H1 (cell line): ENCODE data around the gene SYCE3. TPM values are rescaled to one million over a fixed set of nuclear protein-coding genes. Genes with fewer than 3 reads are reported as not detected.

Source experiments
- CTCF ChIA-PET: fragments of 300-600 bp; sonication (Branson Sonifier 250); formaldehyde crosslinking; loops from one replicate; lab custom pipeline; 2021; ENCODE audit not compliant: partially characterized antibody; lab: Charles Lee
- POLR2A ChIA-PET: fragments of 300-600 bp; sonication (Branson Sonifier 250); formaldehyde crosslinking; loops from one replicate; lab custom pipeline; 2021; ENCODE audit warnings: inconsistent platforms; ENCODE audit not compliant: partially characterized antibody; lab: Charles Lee
- DNase-seq, 2 experiments: peaks; one replicate each; pipeline versions ENCODE4 v3.0.0 to v3.0.0-alpha.2; 2010 to 2022; ENCODE audit warnings: low spot score in 2 of 2, low read depth in 1 of 2, mixed read lengths in 1 of 2
- FAIRE-seq: peaks from 2 replicates; lab custom pipeline; 2011; peaks lifted over from hg19 to GRCh38; lab: Jason Lieb, UNC
- H2AFZ ChIP-seq: 2 replicates; pipeline ENCODE4 v1.8.1; 2012; ENCODE audit warnings: low read length, inconsistent platforms
- H2AK5ac ChIP-seq: 2 replicates; pipeline ENCODE4 v1.6.1; 2013; ENCODE audit warnings: low read depth, low read length
- H2BK120ac ChIP-seq: replicated peaks from 2 replicates; pipeline ENCODE3; 2013; ENCODE audit warnings: low read depth, low read length, inconsistent platforms
- H2BK12ac ChIP-seq: 2 replicates; pipeline ENCODE4 v1.6.1; 2013; ENCODE audit warnings: low read depth, low read length
- H2BK15ac ChIP-seq: 2 replicates; pipeline ENCODE4 v1.6.1; 2013; ENCODE audit warnings: low read length
- H2BK20ac ChIP-seq: 2 replicates; pipeline ENCODE4 v1.6.1; 2013; ENCODE audit warnings: low read length
- H2BK5ac ChIP-seq: 2 replicates; pipeline ENCODE4 v1.6.1; 2013; ENCODE audit warnings: low read depth, low read length
- H3K14ac ChIP-seq: 2 replicates; pipeline ENCODE4 v1.6.1; 2013; ENCODE audit warnings: inconsistent platforms; ENCODE audit not compliant: insufficient read length
- H3K18ac ChIP-seq: 2 replicates; pipeline ENCODE4 v1.6.1; 2013; ENCODE audit warnings: low read length; ENCODE audit errors: extremely low read depth
- H3K23ac ChIP-seq: 2 replicates; pipeline ENCODE4 v1.6.1; 2013; ENCODE audit warnings: inconsistent platforms; ENCODE audit not compliant: insufficient read length
- H3K23me2 ChIP-seq: 2 replicates; pipeline ENCODE4 v1.6.1; 2013; ENCODE audit warnings: low read depth, low read length
- H3K27ac ChIP-seq: 2 replicates; pipeline ENCODE4 v1.6.1; 2011; ENCODE audit warnings: low read depth, low read length, inconsistent platforms
- H3K27me3 ChIP-seq, 4 experiments: replicated peaks in 1 of 4; 1 replicate in 1 of 4; 2 replicates in 3 of 4; pipeline versions ENCODE4 v1.6.1 to v1.8.1; 2011 to 2013; ENCODE audit warnings: low read length in 3 of 4, mild to moderate bottlenecking in 3 of 4, inconsistent platforms in 2 of 4, mixed read lengths in 2 of 4, moderate library complexity in 1 of 4; ENCODE audit not compliant: control insufficient read depth in 3 of 4, insufficient read depth in 3 of 4; ENCODE audit errors: extremely low read depth in 1 of 4
- H3K36me3 ChIP-seq, 4 experiments: 2 replicates each; pipeline versions ENCODE4 v1.6.1 to v1.8.1; 2011 to 2013; ENCODE audit warnings: mild to moderate bottlenecking in 4 of 4, low read length in 3 of 4, moderate library complexity in 2 of 4, control low read depth in 1 of 4, inconsistent platforms in 1 of 4; ENCODE audit not compliant: insufficient read depth in 4 of 4, control insufficient read depth in 2 of 4
- H3K4ac ChIP-seq: replicated peaks from 2 replicates; pipeline ENCODE3; 2013; ENCODE audit warnings: low read length, low read depth, mixed read lengths, inconsistent platforms; ENCODE audit not compliant: insufficient read length
- H3K4me1 ChIP-seq, 4 experiments: replicated peaks in 1 of 4; 1 replicate in 1 of 4; 2 replicates in 3 of 4; pipeline versions ENCODE4 v1.6.1 to v1.8.1; 2011 to 2013; ENCODE audit warnings: low read length in 3 of 4, inconsistent platforms in 2 of 4, mixed read lengths in 1 of 4; ENCODE audit not compliant: insufficient read depth in 4 of 4, control insufficient read depth in 3 of 4
- H3K4me2 ChIP-seq, 2 experiments: 2 replicates each; pipeline versions ENCODE4 v1.6.1 to v1.8.1; 2011 to 2013; ENCODE audit warnings: low read depth in 2 of 2, low read length in 2 of 2, control low read depth in 1 of 2, inconsistent platforms in 1 of 2, mild to moderate bottlenecking in 1 of 2; ENCODE audit not compliant: insufficient read depth in 1 of 2
- H3K4me3 ChIP-seq, 4 experiments: fragments of 200-600, 300-600 bp in 1 of 4; sonication (generic), shearing (Covaris generic), sonication (Bioruptor Twin) in 1 of 4; 2 replicates each; pipeline versions ENCODE4 v1.5.1 to v1.8.1; 2011 to 2016; ENCODE audit warnings: low read length in 4 of 4, low read depth in 3 of 4, control low read depth in 2 of 4, inconsistent platforms in 2 of 4, mild to moderate bottlenecking in 2 of 4, mixed read lengths in 1 of 4, moderate library complexity in 1 of 4; ENCODE audit not compliant: insufficient read depth in 2 of 4; ENCODE audit errors: extremely low read depth in 1 of 4
- H3K56ac ChIP-seq: replicated peaks from 2 replicates; pipeline ENCODE3; 2013; ENCODE audit warnings: low read depth, mild to moderate bottlenecking, mixed read lengths, low read length, inconsistent platforms; ENCODE audit not compliant: insufficient read length
- H3K79me1 ChIP-seq: 2 replicates; pipeline ENCODE4 v1.6.1; 2013; ENCODE audit warnings: low read depth, low read length, control low read depth
- H3K79me2 ChIP-seq, 2 experiments: 2 replicates each; pipeline versions ENCODE4 v1.6.1 to v1.8.1; 2012 to 2013; ENCODE audit warnings: low read length in 2 of 2, mild to moderate bottlenecking in 2 of 2, inconsistent platforms in 1 of 2; ENCODE audit not compliant: insufficient read depth in 2 of 2, control insufficient read depth in 1 of 2
- H3K9ac ChIP-seq, 4 experiments: replicated peaks in 1 of 4; 1 replicate in 1 of 4; 2 replicates in 3 of 4; pipeline versions ENCODE4 v1.6.1 to v1.8.1; 2011 to 2013; ENCODE audit warnings: low read depth in 3 of 4, low read length in 3 of 4, control low read depth in 2 of 4, mild to moderate bottlenecking in 2 of 4, moderate library complexity in 2 of 4, inconsistent platforms in 1 of 4; ENCODE audit errors: extremely low read depth in 1 of 4
- H3K9me3 ChIP-seq, 2 experiments: 2 replicates each; pipeline versions ENCODE4 v1.6.1 to v1.8.1; 2012 to 2013; ENCODE audit warnings: mild to moderate bottlenecking in 2 of 2, moderate library complexity in 2 of 2, control low read depth in 1 of 2, inconsistent platforms in 1 of 2, low read depth in 1 of 2, low read length in 1 of 2, mixed read lengths in 1 of 2; ENCODE audit not compliant: insufficient read depth in 2 of 2
- H4K20me1 ChIP-seq, 2 experiments: replicated peaks in 1 of 2; 2 replicates each; pipeline versions ENCODE3 to v1.8.1; 2011 to 2013; ENCODE audit warnings: inconsistent platforms in 2 of 2, low read length in 2 of 2, mild to moderate bottlenecking in 1 of 2; ENCODE audit not compliant: insufficient read depth in 2 of 2, control insufficient read depth in 1 of 2
- H4K5ac ChIP-seq: 2 replicates; pipeline ENCODE4 v1.6.1; 2013; ENCODE audit warnings: low read length, low read depth, mixed read lengths, inconsistent platforms; ENCODE audit not compliant: insufficient read length
- H4K8ac ChIP-seq: 2 replicates; pipeline ENCODE4 v1.8.0; 2013; ENCODE audit warnings: mild to moderate bottlenecking, moderate library complexity, low read length, inconsistent platforms; ENCODE audit not compliant: insufficient read depth; ENCODE audit errors: extremely low read depth
- H4K91ac ChIP-seq: replicated peaks from 2 replicates; pipeline ENCODE3; 2013; ENCODE audit warnings: low read length, mixed read lengths, inconsistent platforms; ENCODE audit not compliant: insufficient read length
- BACH1 ChIP-seq: IDR thresholded peaks from 2 replicates; pipeline ENCODE4 v1.6.1; 2012; ENCODE audit warnings: low read length, improper control_type of control experiment
- CEBPB ChIP-seq: IDR thresholded peaks from 2 replicates; pipeline ENCODE4 v1.6.1; 2012; ENCODE audit warnings: low read depth, low read length
- CHD2 ChIP-seq: IDR thresholded peaks from 2 replicates; pipeline ENCODE4 v1.6.1; 2012; ENCODE audit warnings: low read length, improper control_type of control experiment
- EGR1 ChIP-seq: IDR thresholded peaks from 2 replicates; pipeline ENCODE4 v1.6.1; 2011; ENCODE audit warnings: low read depth, low read length, borderline replicate concordance
- EZH2 ChIP-seq: fragments of 200-600 bp; sonication (generic); IDR thresholded peaks from 2 replicates; pipeline ENCODE4 v1.7.1; 2012; ENCODE audit warnings: low read depth, mild to moderate bottlenecking, moderate library complexity, low read length, inconsistent platforms; ENCODE audit not compliant: severe bottlenecking
- HDAC6 ChIP-seq: IDR thresholded peaks from one replicate; pipeline ENCODE4 v1.7.1; 2012; ENCODE audit warnings: low read depth, mild to moderate bottlenecking, inconsistent platforms, low read length, moderate library complexity
- KDM1A ChIP-seq: fragments of 200-600, 300-600 bp; sonication (generic); IDR thresholded peaks from 2 replicates; pipeline ENCODE4 v1.7.1; 2016; ENCODE audit warnings: mild to moderate bottlenecking, low read length, borderline replicate concordance
- KDM4A ChIP-seq: IDR thresholded peaks from one replicate; pipeline ENCODE4 v1.7.1; 2012; ENCODE audit warnings: low read depth, mild to moderate bottlenecking, moderate library complexity, low read length, inconsistent platforms; ENCODE audit not compliant: severe bottlenecking
- POLR2A ChIP-seq, 2 experiments: IDR thresholded peaks; 1 replicate in 1 of 2; 2 replicates in 1 of 2; pipeline ENCODE4 v1.6.1; 2011; ENCODE audit warnings: low read depth in 2 of 2, low read length in 2 of 2, mild to moderate bottlenecking in 2 of 2; ENCODE audit errors: control extremely low read depth in 1 of 2
- RNF2 ChIP-seq: fragments of 200-900, 300-1000 bp; sonication (generic); IDR thresholded peaks from 2 replicates; pipeline ENCODE4 v1.7.1; 2016; ENCODE audit warnings: borderline replicate concordance, low read depth, mild to moderate bottlenecking, antibody characterized with exemption, low read length; ENCODE audit not compliant: poor library complexity, severe bottlenecking; ENCODE audit errors: missing control alignments
- SIN3A ChIP-seq, 2 experiments: IDR thresholded peaks in 1 of 2; conservative IDR thresholded peaks in 1 of 2; 2 replicates each; pipeline ENCODE4 v1.6.1; 2011 to 2012; ENCODE audit warnings: low read length in 2 of 2, improper control_type of control experiment in 1 of 2, low read depth in 1 of 2, mild to moderate bottlenecking in 1 of 2
- SP1 ChIP-seq: IDR thresholded peaks from 2 replicates; pipeline ENCODE4 v1.6.1; 2011; ENCODE audit warnings: low read depth, low read length
- SRF ChIP-seq: IDR thresholded peaks from 2 replicates; pipeline ENCODE4 v1.6.1; 2011; ENCODE audit warnings: mild to moderate bottlenecking, low read depth, low read length, moderate library complexity
- SUZ12 ChIP-seq: fragments of 200-600 bp; sonication (generic); IDR thresholded peaks from 2 replicates; pipeline ENCODE4 v1.6.1; 2012; ENCODE audit warnings: mild to moderate bottlenecking, inconsistent platforms, low read length, moderate library complexity, mixed read lengths
- WGBS, 2 experiments: shearing (Covaris generic) in 1 of 2; methylation state at CpG; one replicate each; pipeline versions ENCODE4 v1.1.6 to v1.1.7; 2013 to 2015; ENCODE audit warnings: low lambda C conversion rate in 2 of 2, mixed read lengths in 2 of 2, inconsistent platforms in 1 of 2, low coverage in 1 of 2, missing lambda C conversion rate in 1 of 2; ENCODE audit not compliant: insufficient replicate concordance in 2 of 2, insufficient coverage in 1 of 2, insufficient read length in 1 of 2; ENCODE audit errors: extremely low coverage in 1 of 2, missing lambda C conversion rate in 1 of 2; 5-methylcytosine and 5-hydroxymethylcytosine counted together
- polyA plus RNA-seq, 7 experiments: library from polyadenylated mRNA; depleted of rRNA in 3 of 7; stranded (reverse) in 5 of 7; unstranded in 2 of 7; fragments of >200 nt in 5 of 7; fragments of 200-250 nt in 2 of 7; gene quantifications; 1 replicate in 5 of 7; 2 replicates in 1 of 7; 4 replicates in 1 of 7; pipeline versions ENCODE4 v1.2.1 to v1.2.3, GENCODE V29; 2011 to 2013; ENCODE audit warnings: missing spikeins in 2 of 7, mixed read lengths in 2 of 7
- total RNA-seq: library from RNA; stranded (reverse); fragmentation: NEBNext Ultra II Directional; extraction: Animal tissue kit (Norgen Biotek cat#: 25700); gene quantifications from 2 replicates; pipeline ENCODE4 v1.2.1, GENCODE V29; 2021

The SYCE3 gene
- total and polyA plus RNA-seq, 2 of the 8 experiments (the other 6 are each of a cell fraction or from before 2014, with no cell fraction given) = 1.9 TPM; not detected in 1

GRCh38 chr22:50531546-50531961 is 31.2 kb downstream of the SYCE3 start:
- Histone ChIP-seq H4K8ac (peak overlapping the region; percentile 68; the same call in 1 of the 2 replicates), H3K56ac (no peak overlapping the region), H2AFZ (no peak overlapping the region), H3K18ac (no peak overlapping the region), H3K4me3 (peak overlapping the region; percentile 27 to 68 (median 48)), H3K23ac (no peak overlapping the region), H3K4me2 (peak overlapping the region; percentile 51 to 92), H4K20me1 (peaks cover 5 to 16% of the 10 kb centered on the region in 2 experiments), H2BK12ac (no peak overlapping the region), H2BK5ac (no peak overlapping the region), H3K9ac (no peak overlapping the region), H2BK20ac (no peak overlapping the region), H2BK120ac (no peak overlapping the region), H3K79me1 (no peaks in the 10 kb centered on the region), H4K5ac (no peak overlapping the region), H3K79me2 (no peaks in the 10 kb centered on the region), H3K27me3 (peaks cover 43 to 69% (median 60%) of the 10 kb centered on the region in 4 experiments), H3K9me3 (no peaks in the 10 kb centered on the region), H3K4me1 (peaks cover 0 to 24% (median 9%) of the 10 kb centered on the region in 4 experiments; a peak in 5 of 7 replicates), H3K4ac (no peak overlapping the region), H2BK15ac (no peak overlapping the region), H3K36me3 (no peaks in the 10 kb centered on the region), H4K91ac (no peak overlapping the region), H2AK5ac (no peak overlapping the region), H3K23me2 (peaks cover 21% of the 10 kb centered on the region; the same call in 1 of the 2 replicates), H3K27ac (no peak overlapping the region), H3K14ac (no peak overlapping the region)
- 12% methylated on average over 22 of the region's 44 CpGs; no CpG with 5 or more reads in 1 of the 2 experiments for WGBS, 2 experiments
- DNase-seq (no peak), FAIRE-seq (no peak)
- ChIA-PET CTCF (interaction anchor here (1.0 kb wide), 2 partner anchors 32 to 156 kb away, joined by 3 read pairs; partner anchors contain the start of gene SYCE3), POLR2A (interaction anchor here (0.7 kb wide), 1 partner anchor 20 kb away, joined by 3 read pairs; no protein-coding TSS in a partner anchor)
- TF ChIP-seq KDM4A (peak; percentile 22), SUZ12 (peak; percentile 65; the same call in 1 of the 2 replicates), BACH1 (no peak), SP1 (no peak), RNF2 (peak; percentile 29), HDAC6 (no peak), SIN3A (conservative IDR thresholded peaks at IDR 0.05 in 1 of 2, IDR thresholded peaks at IDR 0.05 in 1 of 2; ENCODE audit: low read depth in 1 of 2, low read length in 2 of 2) (no peak), SRF (no peak), CHD2 (no peak), EZH2 (peak; percentile 70), POLR2A (IDR thresholded peaks at IDR 0.05; ENCODE audit: control extremely low read depth in 1 of 2, low read depth in 2 of 2, low read length in 2 of 2) (no peak), EGR1 (no peak), KDM1A (no peak), CEBPB (no peak)
